ENCODE data around the gene ZBTB38.

Gene ZBTB38

GRCh38 chr3:141375381-141376301 is 7.3 kb downstream of the ZBTB38 start:
- DNase-seq (ENCODE audit: low read depth in 1 of 2, low spot score in 1 of 2), result no peak
- Histone ChIP-seq H3K27me3 (ENCODE audit: insufficient read depth, poor library complexity, severe bottlenecking) (no peaks in the 10 kb centered on the region), H3K27ac (replicated peaks) (no peak overlapping the region), H3K4me3 (replicated peaks; ENCODE audit: insufficient read depth, low read length) (no peak overlapping the region)
- TF ChIP-seq GABPA (IDR thresholded peaks at IDR 0.05; ENCODE audit: low read depth) (no peak), POLR2AphosphoS5 (IDR thresholded peaks at IDR 0.05; ENCODE audit: low read depth) (no peak), REST (IDR thresholded peaks at IDR 0.05; ENCODE audit: insufficient replicate concordance, low read depth) (no peak), SPI1 (IDR thresholded peaks at IDR 0.05; ENCODE audit: borderline replicate concordance, low read depth) (no peak), CTCF (IDR thresholded peaks at IDR 0.05; ENCODE audit: insufficient read depth, low read length) (no peak)

- no peak for TF ChIP-seq SPI1 (IDR thresholded peaks at IDR 0.05; ENCODE audit: borderline replicate concordance, low read depth)
- no peak for TF ChIP-seq REST (IDR thresholded peaks at IDR 0.05; ENCODE audit: insufficient replicate concordance, low read depth)
- TF ChIP-seq POLR2AphosphoS5 (IDR thresholded peaks at IDR 0.05; ENCODE audit: low read depth), result no peak
- no peak overlapping the region for H3K27ac ChIP-seq (replicated peaks)
- no peak for DNase-seq (ENCODE audit: low read depth in 1 of 2, low spot score in 1 of 2)
- no peak overlapping the region for H3K4me3 ChIP-seq (replicated peaks; ENCODE audit: insufficient read depth, low read length)
- H3K27me3 ChIP-seq (ENCODE audit: insufficient read depth, poor library complexity, severe bottlenecking), result no peaks in the 10 kb centered on the region
These were observed 9.1 kb downstream of the ZBTB38 start for GRCh38 chr3:141377377-141377776.

DNA sequence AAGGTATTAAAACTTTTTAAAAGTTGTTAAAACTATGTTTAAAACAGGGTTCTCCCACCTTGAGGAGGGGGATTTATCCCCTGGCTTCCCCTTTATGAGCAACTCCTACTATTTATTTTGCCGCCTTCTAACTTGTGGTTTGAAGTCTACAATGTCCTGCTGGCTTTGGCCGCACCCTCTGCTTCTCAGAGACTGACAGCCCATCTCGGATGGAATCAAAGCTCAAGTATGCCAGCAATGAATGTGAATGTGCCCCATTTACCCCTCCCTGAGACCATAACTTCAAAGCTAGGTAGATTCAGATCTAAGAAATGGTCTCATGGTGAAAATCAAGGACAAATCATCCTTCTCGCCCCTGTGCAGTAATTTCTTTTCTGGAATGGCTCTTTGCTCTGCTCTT is 10.3 kb downstream of the ZBTB38 start:
- H3K4me3 ChIP-seq (replicated peaks; ENCODE audit: insufficient read depth, low read length), result no peak overlapping the region
- TF ChIP-seq REST (IDR thresholded peaks at IDR 0.05; ENCODE audit: insufficient replicate concordance, low read depth) (no peak), SPI1 (IDR thresholded peaks at IDR 0.05; ENCODE audit: borderline replicate concordance, low read depth) (no peak)
- no peak overlapping the region for H3K27ac ChIP-seq (replicated peaks)
- no peaks in the 10 kb centered on the region for H3K27me3 ChIP-seq (ENCODE audit: insufficient read depth, poor library complexity, severe bottlenecking)
- no peak for DNase-seq (ENCODE audit: low read depth in 1 of 2, low spot score in 1 of 2)

DNA sequence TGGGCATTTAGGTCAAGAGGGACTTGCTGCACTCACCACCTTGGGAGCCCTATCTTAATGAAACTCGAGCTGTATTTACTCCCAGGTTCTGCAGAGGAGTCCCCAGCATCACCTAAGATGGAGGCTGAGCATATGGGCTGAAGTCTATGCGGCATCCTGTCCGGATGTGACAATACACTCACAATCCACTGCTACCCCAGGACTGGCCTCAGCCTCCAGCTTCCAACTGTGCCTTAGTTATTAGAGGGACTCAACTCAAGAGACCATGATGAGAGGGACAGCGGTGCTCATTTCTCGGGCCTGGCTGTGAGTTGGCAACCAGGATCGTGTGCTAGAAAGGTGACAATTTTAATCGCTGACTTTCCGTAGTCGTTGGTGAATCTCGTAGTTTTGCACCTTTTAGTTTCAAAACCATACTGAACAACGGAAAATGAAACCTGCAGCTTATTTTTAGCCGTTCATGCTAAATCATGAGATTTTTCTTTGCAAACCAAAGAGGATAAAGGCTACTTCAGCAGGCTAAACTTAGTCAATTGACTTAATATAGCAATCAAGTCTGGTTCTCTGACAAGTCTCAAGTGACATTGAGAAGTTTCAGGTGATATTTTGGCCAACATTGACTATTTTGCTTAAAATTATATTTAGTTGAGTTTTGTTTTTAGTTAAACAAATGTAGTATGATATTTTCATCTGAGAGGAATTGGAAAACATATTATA is 11.1 kb downstream of the ZBTB38 start:
- DNase-seq (ENCODE audit: low read depth in 1 of 2, low spot score in 1 of 2), result no peak
- TF ChIP-seq POLR2AphosphoS5 (IDR thresholded peaks at IDR 0.05; ENCODE audit: low read depth), result no peak
- TF ChIP-seq SPI1 (IDR thresholded peaks at IDR 0.05; ENCODE audit: borderline replicate concordance, low read depth), result no peak
- no peak overlapping the region for H3K27ac ChIP-seq (replicated peaks)
- no peaks in the 10 kb centered on the region for H3K27me3 ChIP-seq (ENCODE audit: insufficient read depth, poor library complexity, severe bottlenecking)
- no peak overlapping the region for H3K4me3 ChIP-seq (replicated peaks; ENCODE audit: insufficient read depth, low read length)
